ENCODE measurements around the gene CLTB. TPM values are rescaled to one million over a fixed set of nuclear protein-coding genes. Genes with fewer than 3 reads are reported as not detected.

The CLTB gene
- total and polyA plus RNA-seq, 10 of the 15 experiments (the other 5 are each of a cell fraction or from before 2014, with no cell fraction given), result 1.6 to 52.8 (median 36.9) TPM

DNA sequence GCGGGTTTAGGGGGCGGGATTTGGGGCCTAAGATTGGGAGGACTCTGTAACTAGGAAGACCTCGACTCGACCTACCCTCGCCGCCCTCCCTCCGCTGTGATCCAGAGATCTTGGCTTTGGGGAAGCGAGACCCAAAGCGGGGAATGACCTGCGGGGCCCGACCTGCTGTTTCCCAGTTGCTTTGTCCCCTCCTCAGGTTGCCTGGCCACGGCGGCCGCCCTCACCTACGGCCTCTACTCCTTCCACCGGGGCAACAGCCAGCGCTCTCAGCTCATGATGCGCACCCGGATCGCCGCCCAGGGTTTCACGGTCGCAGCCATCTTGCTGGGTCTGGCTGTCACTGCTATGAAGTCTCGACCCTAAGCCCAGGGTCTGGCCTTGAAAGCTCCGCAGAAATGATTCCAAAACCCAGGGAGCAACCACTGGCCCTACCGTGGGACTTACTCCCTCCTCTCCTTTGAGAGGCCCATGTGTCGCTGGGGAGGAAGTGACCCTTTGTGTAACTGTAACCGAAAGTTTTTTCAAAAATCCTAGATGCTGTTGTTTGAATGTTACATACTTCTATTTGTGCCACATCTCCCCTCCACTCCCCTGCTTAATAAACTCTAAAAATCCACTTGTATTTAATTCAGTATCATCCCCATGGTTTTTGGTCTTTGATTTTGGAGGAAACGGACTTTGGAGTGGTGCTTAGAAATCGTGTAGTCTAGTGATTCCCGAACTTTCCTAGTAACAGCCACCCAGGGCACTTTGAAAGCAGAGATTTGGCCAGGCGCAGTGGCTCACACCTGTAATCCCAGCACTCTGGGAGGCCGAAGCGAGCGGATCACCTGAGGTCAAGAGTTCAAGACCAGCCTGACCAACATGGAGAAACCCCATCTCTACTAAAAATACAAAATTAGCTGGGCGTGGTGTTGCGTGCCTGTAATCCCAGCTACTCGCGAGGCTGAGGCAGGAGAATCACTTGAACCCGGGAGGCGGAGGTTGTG, 26.9 kb downstream of the CLTB start:
- FAIRE-seq (no peak), ATAC-seq (peak; percentile 67), DNase-seq (ENCODE audit: low read depth, low spot score) (no peak)
- Histone ChIP-seq H3K79me2 (ENCODE audit: control insufficient read depth, insufficient read depth, low read length) (peaks cover 50% of the 10 kb centered on the region), H3K36me3 (ENCODE audit: control insufficient read depth in 2 of 2, insufficient read depth in 2 of 2, low read length in 1 of 2) (peaks cover 11 to 21% of the 10 kb centered on the region in 2 experiments), H4K20me1 (ENCODE audit: control insufficient read depth, insufficient read depth) (peaks cover 3% of the 10 kb centered on the region; the same call in 1 of the 2 replicates), H3K4me2 (ENCODE audit: control insufficient read depth, insufficient read depth) (peak overlapping the region; percentile 94), H3K9ac (ENCODE audit: control insufficient read depth, insufficient read depth, low read length) (peak overlapping the region; percentile 87), H3K4me1 (ENCODE audit: control insufficient read depth, insufficient read depth, low read length) (peaks cover 11% of the 10 kb centered on the region), H3K27me3 (replicated peaks in 1 of 2; ENCODE audit: control insufficient read depth in 2 of 2, insufficient read depth in 2 of 2, low read length in 1 of 2) (no peaks in the 10 kb centered on the region), H3K27ac (ENCODE audit: control insufficient read depth, insufficient read depth) (peak overlapping the region; percentile 97), H2AFZ (ENCODE audit: control insufficient read depth, low read depth, low read length) (peak overlapping the region; percentile 65), H3K4me3 (peak overlapping the region; percentile 90), H3K9me3 (replicated peaks; ENCODE audit: control insufficient read depth, insufficient read depth, low read length) (no peaks in the 10 kb centered on the region)
- SMC1A ChIA-PET (ENCODE audit: uncharacterized antibody, unreplicated experiment), result interaction anchor here (1.0 kb wide), 1 partner anchor 27 kb away, joined by 3 read pairs; no protein-coding TSS in a partner anchor
- BruUV-seq (replicated peaks), result TSS peak; percentile 99
- POLR2A ChIA-PET, result interaction anchor here (0.6 to 2.1 kb wide), 6 partner anchors 10 to 146 kb away, joined by 3 to 7 read pairs (median 3); no protein-coding TSS in a partner anchor
- in situ Hi-C loops (cut with MboI) (no loop called here), intact Hi-C loops (cut with micrococcal nuclease; ENCODE audit: unreplicated experiment) (loop anchor here (2.0 to 10.0 kb wide), 4 partner anchors 29 to 152 kb away; partner anchors contain the start of genes FAF2, KIAA1191, RNF44 and SIMC1)
- CTCF ChIA-PET, result interaction anchor here (1.8 kb wide), 1 partner anchor 59 kb away, joined by 8 read pairs; the partner anchor contains the start of gene FAF2
- RAD21 ChIA-PET (ENCODE audit: unreplicated experiment), result interaction anchor here (1.5 to 1.6 kb wide), 2 partner anchors 28 to 148 kb away, joined by 5 to 6 read pairs; partner anchors contain the start of genes KIAA1191 and RNF44
- 27% methylated on average over 36 of the region's 41 CpGs for WGBS (ENCODE audit: insufficient coverage, insufficient replicate concordance, low lambda C conversion rate, missing lambda C conversion rate)
- TF ChIP-seq E4F1 (IDR thresholded peaks at IDR 0.05; ENCODE audit: borderline replicate concordance, partially characterized antibody) (peak; percentile 42), CREB1 (IDR thresholded peaks at IDR 0.05; ENCODE audit: low read depth) (no peak), PML (IDR thresholded peaks at IDR 0.05; ENCODE audit: low read length) (0 out of 2 replicates have a peak, but pooled peaks have one; percentile 39), GATAD2B (conservative IDR thresholded peaks at IDR 0.05; ENCODE audit: low read depth) (no peak), SPI1 (IDR thresholded peaks at IDR 0.05; ENCODE audit: borderline replicate concordance, insufficient read depth, low read depth, low read length) (peak; percentile 79), CHD1 (IDR thresholded peaks at IDR 0.05; ENCODE audit: low read depth, low read length) (no peak), YY1 (IDR thresholded peaks at IDR 0.05; ENCODE audit: low read depth, low read length) (peak; percentile 94), BMI1 (IDR thresholded peaks at IDR 0.05; ENCODE audit: borderline replicate concordance) (0 out of 2 replicates have a peak, but pooled peaks have one; percentile 28)
- TF ChIP-seq, protein P1, sequence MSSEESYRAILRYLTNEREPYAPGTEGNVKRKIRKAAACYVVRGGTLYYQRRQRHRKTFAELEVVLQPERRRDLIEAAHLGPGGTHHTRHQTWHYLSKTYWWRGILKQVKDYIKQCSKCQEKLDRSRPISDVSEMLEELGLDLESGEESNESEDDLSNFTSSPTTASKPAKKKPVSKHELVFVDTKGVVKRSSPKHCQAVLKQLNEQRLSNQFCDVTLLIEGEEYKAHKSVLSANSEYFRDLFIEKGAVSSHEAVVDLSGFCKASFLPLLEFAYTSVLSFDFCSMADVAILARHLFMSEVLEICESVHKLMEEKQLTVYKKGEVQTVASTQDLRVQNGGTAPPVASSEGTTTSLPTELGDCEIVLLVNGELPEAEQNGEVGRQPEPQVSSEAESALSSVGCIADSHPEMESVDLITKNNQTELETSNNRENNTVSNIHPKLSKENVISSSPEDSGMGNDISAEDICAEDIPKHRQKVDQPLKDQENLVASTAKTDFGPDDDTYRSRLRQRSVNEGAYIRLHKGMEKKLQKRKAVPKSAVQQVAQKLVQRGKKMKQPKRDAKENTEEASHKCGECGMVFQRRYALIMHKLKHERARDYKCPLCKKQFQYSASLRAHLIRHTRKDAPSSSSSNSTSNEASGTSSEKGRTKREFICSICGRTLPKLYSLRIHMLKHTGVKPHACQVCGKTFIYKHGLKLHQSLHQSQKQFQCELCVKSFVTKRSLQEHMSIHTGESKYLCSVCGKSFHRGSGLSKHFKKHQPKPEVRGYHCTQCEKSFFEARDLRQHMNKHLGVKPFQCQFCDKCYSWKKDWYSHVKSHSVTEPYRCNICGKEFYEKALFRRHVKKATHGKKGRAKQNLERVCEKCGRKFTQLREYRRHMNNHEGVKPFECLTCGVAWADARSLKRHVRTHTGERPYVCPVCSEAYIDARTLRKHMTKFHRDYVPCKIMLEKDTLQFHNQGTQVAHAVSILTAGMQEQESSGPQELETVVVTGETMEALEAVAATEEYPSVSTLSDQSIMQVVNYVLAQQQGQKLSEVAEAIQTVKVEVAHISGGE (CRISPR knock-in tag; IDR thresholded peaks at IDR 0.05), result no peak
- TF ChIP-seq, protein P2, sequence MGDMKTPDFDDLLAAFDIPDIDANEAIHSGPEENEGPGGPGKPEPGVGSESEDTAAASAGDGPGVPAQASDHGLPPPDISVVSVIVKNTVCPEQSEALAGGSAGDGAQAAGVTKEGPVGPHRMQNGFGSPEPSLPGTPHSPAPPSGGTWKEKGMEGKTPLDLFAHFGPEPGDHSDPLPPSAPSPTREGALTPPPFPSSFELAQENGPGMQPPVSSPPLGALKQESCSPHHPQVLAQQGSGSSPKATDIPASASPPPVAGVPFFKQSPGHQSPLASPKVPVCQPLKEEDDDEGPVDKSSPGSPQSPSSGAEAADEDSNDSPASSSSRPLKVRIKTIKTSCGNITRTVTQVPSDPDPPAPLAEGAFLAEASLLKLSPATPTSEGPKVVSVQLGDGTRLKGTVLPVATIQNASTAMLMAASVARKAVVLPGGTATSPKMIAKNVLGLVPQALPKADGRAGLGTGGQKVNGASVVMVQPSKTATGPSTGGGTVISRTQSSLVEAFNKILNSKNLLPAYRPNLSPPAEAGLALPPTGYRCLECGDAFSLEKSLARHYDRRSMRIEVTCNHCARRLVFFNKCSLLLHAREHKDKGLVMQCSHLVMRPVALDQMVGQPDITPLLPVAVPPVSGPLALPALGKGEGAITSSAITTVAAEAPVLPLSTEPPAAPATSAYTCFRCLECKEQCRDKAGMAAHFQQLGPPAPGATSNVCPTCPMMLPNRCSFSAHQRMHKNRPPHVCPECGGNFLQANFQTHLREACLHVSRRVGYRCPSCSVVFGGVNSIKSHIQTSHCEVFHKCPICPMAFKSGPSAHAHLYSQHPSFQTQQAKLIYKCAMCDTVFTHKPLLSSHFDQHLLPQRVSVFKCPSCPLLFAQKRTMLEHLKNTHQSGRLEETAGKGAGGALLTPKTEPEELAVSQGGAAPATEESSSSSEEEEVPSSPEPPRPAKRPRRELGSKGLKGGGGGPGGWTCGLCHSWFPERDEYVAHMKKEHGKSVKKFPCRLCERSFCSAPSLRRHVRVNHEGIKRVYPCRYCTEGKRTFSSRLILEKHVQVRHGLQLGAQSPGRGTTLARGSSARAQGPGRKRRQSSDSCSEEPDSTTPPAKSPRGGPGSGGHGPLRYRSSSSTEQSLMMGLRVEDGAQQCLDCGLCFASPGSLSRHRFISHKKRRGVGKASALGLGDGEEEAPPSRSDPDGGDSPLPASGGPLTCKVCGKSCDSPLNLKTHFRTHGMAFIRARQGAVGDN (IDR thresholded peaks at IDR 0.05), result 0 out of 2 replicates have a peak, but pooled peaks have one; percentile 4

Data from GM12878 (cell line).